Glomerular visceral epithelial cell (primary cell): Measurements from ENCODE around the gene MCF2L2.

Source experiments
- DNase-seq: peaks from one replicate; pipeline ENCODE4 v3.0.0-alpha.2; 2016; ENCODE audit errors: extremely low spot score

MCF2L2 gene

DNA sequence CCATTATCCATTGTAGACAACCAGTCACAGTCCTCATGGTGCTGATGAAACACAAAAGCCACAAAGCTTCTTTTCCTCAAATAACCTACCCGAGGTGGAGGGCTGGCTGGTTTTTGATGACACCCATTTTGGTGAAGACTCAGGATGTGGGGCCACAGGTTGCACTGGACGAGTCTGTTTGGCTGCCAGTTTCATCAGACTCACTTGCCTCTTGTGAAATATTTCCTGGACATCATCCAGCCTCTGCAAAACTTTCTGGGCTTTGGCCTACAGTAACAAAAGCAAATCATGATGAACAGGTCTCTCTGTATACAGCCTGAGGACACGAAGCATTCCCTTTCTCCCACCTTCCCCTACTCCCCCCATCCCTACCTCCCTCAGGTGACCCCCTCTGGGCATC is 133.2 kb downstream of the MCF2L2 start:
- DNase-seq, result peak; percentile 50

DNA sequence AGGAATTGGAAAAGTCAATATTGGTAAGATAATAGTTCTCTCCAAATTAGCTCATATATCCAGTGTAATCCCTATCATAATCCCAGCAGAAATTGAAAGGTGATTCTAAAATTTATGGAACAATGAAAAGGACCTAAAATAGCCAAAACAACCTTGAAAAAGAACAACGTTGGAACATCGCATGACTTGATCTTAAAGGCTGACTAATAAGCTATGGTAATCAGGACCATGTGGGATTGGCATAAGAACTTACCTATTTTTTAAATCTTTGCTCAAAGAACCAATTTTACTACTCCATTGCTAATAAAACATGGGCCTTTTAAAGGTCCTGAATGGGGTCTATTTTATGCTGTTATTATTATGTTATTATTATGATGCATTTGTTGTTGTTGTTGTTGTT is 134.5 kb downstream of the MCF2L2 start:
- DNase-seq, result no peak

GRCh38 chr3:183291497-183292031 is 136.9 kb downstream of the MCF2L2 start:
- DNase-seq, result no peak

DNA sequence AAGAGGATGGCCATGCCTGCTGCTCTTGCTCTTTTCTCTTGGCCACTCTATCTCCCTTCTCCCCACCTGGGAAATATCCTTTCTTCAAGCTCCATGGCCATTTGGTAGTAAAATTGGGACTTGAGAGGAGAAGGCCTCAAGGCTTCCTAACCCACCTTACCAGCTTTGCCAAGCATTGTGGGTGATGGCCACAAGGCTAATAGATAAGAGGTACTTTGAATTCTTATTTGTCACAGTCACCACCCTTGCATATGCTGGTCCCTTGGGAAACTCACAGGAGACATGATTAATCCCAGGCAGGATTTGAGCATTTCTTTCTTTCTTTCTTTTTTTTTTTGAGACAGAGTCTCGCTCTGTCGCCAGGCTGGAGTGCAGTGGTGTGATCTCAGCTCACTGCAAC is 138.2 kb downstream of the MCF2L2 start:
- DNase-seq, result no peak

GRCh38 chr3:183288117-183288516 is 140.3 kb downstream of the MCF2L2 start:
- DNase-seq, result no peak

- DNase-seq, result no peak
These were observed 141.0 kb downstream of the MCF2L2 start for GRCh38 chr3:183287301-183287971.

DNA sequence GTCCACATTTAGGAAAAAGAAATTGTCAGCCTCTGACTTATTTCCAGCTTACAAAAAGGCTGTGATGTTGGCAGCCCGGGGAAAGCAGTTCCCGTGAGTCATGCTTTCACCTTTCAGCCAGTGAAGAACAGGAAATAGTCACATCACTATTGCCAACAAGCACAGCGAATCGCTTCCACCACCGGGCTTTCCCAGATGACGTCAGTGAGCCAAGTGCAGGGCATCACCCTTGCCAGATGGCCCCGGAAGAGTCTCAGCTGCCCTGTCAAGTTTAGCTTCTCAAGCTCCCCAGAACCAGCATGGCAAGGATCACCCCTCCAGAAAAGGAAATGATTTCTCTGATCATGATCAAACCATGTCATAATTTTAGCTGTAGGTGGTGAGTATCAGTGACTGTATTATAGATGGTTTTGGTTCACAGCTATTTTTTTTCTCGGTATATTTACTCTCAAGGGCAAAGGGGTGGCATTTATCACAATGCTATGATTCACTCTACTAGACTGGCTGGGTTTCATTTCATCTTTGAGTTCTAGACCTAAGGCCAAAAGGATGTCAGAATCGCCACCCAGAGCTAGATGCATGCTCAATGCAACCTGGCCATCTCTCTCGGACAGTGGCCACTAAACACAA is 142.5 kb downstream of the MCF2L2 start:
- DNase-seq, result peak; percentile 93

- DNase-seq, result no peak
These were observed 143.1 kb downstream of the MCF2L2 start for GRCh38 chr3:183285318-183285717.

- no peak for DNase-seq
These were observed 143.8 kb downstream of the MCF2L2 start for GRCh38 chr3:183284570-183284969.

GRCh38 chr3:183283886-183284285 is 144.5 kb downstream of the MCF2L2 start:
- no peak for DNase-seq

GRCh38 chr3:183281126-183281797 is 147.2 kb downstream of the MCF2L2 start:
- DNase-seq, result peak; percentile 71

- no peak for DNase-seq
These were observed 149.0 kb downstream of the MCF2L2 start for GRCh38 chr3:183279371-183279770.

DNA sequence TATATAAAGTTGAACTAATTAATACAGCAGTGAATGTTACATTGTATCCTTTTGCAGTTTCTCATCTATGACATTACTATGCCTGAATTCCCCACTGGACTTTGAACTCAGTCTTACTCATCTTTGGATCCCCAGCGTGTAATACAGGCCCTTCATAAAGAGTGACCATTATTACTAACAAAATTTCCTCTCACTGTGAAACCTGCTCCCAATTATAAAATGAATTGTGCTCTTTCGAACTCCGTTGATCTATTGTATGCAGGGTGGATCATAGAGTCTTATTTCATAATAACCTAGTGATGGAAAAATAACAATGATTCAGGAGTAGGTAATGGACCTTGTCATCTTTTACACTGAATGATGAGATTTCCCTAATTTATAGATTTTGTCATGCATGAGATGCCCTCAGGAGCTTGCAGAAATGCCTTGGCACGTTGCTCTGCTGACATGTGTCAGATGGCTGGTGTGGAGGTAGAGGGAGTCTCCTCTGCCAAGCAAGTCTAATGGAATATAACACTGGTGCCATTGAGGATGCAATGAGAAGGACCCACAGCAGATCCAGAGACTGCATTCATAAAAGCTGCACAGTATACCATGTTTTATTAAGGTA is 149.8 kb downstream of the MCF2L2 start:
- peak; percentile 75 for DNase-seq

GRCh38 chr3:183277260-183277659 is 151.2 kb downstream of the MCF2L2 start:
- no peak for DNase-seq

GRCh38 chr3:183275937-183276336 is 152.5 kb downstream of the MCF2L2 start:
- no peak for DNase-seq

- DNase-seq, result peak; percentile 51
These were observed 153.0 kb downstream of the MCF2L2 start for GRCh38 chr3:183275418-183275817.

GRCh38 chr3:183274609-183275008 is 153.8 kb downstream of the MCF2L2 start:
- DNase-seq, result peak; percentile 33

GRCh38 chr3:183272791-183273190 is 155.6 kb downstream of the MCF2L2 start:
- DNase-seq, result no peak

- DNase-seq, result no peak
These were observed 156.3 kb downstream of the MCF2L2 start for GRCh38 chr3:183272142-183272541.

DNA sequence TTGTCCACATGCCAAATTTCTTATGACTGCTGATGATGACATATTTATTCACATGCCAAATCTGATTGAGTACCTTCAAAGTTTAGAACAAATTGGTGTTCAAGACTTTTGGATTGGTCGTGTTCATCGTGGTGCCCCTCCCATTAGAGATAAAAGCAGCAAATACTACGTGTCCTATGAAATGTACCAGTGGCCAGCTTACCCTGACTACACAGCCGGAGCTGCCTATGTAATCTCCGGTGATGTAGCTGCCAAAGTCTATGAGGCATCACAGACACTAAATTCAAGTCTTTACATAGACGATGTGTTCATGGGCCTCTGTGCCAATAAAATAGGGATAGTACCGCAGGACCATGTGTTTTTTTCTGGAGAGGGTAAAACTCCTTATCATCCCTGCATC is 158.1 kb downstream of the MCF2L2 start:
- DNase-seq, result no peak

GRCh38 chr3:183269345-183269744 is 159.1 kb downstream of the MCF2L2 start:
- DNase-seq, result no peak

- DNase-seq, result no peak
These were observed 160.1 kb downstream of the MCF2L2 start for GRCh38 chr3:183268366-183268765.
